Choroid plexus epithelial cell (primary cell): ENCODE measurements around the gene ZNF789.
A peak's percentile ranks its signal among the peaks of the same experiment; 100 is the strongest.
"Not testable (repeated sequence)": the region's sequence is repeated elsewhere in the genome, so short reads cannot be mapped to it uniquely, and the experiment has no call there.

Experiments
- DNase-seq: peaks from one replicate; pipeline ENCODE4 v3.0.0-alpha.2; 2010; ENCODE audit warnings: low read depth
- H3K4me3 ChIP-seq: 2 replicates; pipeline ENCODE4 v1.5.1; 2011; ENCODE audit warnings: low read depth, mild to moderate bottlenecking, control low read depth, low read length, moderate library complexity
- CTCF ChIP-seq: conservative IDR thresholded peaks from 2 replicates; pipeline ENCODE4 v1.5.1; 2011; ENCODE audit warnings: low read depth, mild to moderate bottlenecking, control low read depth, inconsistent platforms, low read length, moderate library complexity

The ZNF789 gene

GRCh38 chr7:99472561-99473314, at the start of gene ZNF789:
TSS of gene ZNF789 (plus strand) at chr7:99472890. CDS start at chr7:99476457, 3,567 bp downstream.
- DNase-seq, result peak; percentile 98
- TF ChIP-seq CTCF, result no peak
- H3K4me3 ChIP-seq, result peak within 1 kb of the TSS; percentile 94

- no peak overlapping the region for H3K4me3 ChIP-seq
- no peak for DNase-seq
These were observed 47.6 kb upstream of the ZNF789 start for GRCh38 chr7:99424932-99425730.

GRCh38 chr7:99428972-99429566, 43.6 kb upstream of the ZNF789 start:
- H3K4me3 ChIP-seq, result no peak overlapping the region
- no peak for DNase-seq
- TF ChIP-seq CTCF, result no peak

More at GRCh38 chr7:99424932-99425730, 47.6 kb upstream of the ZNF789 start:
- TF ChIP-seq CTCF, result no peak

GRCh38 chr7:99429756-99430155, 42.9 kb upstream of the ZNF789 start:
- no peak for DNase-seq
- H3K4me3 ChIP-seq, result no peak overlapping the region
- no peak for TF ChIP-seq CTCF

DNA sequence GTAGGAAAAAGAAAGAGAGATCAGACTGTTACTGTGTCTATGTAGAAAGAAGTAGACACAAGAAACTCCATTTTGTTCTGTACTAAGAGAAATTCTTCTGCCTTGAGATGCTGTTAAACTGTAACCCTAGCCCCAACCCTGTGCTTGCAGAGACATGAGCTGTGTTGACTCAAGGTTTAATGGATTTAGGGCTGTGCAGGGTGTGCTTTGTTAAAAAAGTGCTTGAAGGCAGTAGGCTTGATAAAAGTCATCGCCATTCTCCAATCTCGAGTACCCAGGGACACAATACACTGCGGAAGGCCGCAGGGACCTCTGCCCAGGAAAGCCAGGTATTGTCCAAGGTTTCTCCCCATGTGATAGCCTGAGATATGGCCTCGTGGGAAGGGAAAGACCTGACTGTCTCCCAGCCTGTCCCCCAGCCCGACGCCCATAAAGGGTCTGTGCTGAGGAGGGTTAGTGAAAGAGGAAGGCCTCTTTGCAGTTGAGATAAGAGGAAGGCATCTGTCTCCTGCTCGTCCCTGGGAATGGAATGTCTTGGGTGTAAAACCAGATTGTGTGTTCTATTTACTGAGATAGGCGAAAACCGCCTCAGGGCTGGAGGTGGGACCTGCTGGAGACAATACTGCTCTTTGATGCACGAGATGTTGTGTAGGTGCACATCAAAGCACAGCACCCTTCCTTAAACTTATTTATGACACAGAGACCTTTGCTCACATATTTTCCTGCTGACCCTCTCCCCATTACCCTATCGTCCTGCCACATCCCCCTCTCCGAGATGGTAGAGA, 40.7 kb upstream of the ZNF789 start:
- DNase-seq, H3K4me3 ChIP-seq: not testable (repeated sequence)

GRCh38 chr7:99433158-99433557, 39.5 kb upstream of the ZNF789 start:
- no peak for DNase-seq
- H3K4me3 ChIP-seq, result no peak overlapping the region
- no peak for TF ChIP-seq CTCF

DNA sequence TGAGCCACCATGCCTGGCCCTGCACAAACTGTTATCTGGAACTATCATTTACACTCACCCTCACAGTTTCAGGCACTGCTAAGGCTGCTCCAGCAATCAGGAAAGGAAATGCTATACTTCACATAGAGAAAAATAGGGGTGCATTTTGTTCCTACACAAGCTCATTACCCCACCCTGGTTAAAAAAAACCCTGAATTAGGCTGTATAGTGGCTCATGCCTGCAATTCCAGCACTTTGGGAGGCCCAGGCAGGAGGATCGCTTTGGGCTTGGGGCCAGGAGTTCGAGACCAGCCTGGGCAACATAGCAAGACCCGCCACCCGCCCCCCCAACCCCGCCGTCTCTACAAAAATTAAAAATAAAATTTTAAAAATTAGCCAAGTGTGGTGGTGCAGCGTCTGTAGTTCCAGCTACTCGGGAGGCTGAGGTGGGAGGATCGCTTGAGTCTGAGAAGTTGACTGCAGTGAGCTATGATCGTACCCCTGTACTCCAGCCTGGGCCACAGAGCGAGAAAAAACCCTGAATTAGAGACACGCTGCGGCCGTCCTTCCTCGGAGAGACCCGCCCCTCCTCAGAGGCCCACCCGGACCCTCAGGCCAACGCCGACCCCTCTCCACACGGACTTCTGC, 34.6 kb upstream of the ZNF789 start:
- DNase-seq, result peak; percentile 12
- TF ChIP-seq CTCF, result no peak
- peak overlapping the region; percentile 96 for H3K4me3 ChIP-seq
